H1 (cell line): ENCODE data around the gene TCERG1L. TPM values are rescaled to one million over a fixed set of nuclear protein-coding genes. Genes with fewer than 3 reads are reported as not detected.

Experiments used
- BCL11A ChIP-seq, 2 experiments: IDR thresholded peaks; one replicate each; pipeline ENCODE4 v1.6.1; 2011; ENCODE audit warnings: low read depth in 2 of 2, low read length in 2 of 2, mild to moderate bottlenecking in 2 of 2
- CHD2 ChIP-seq: IDR thresholded peaks from 2 replicates; pipeline ENCODE4 v1.6.1; 2012; ENCODE audit warnings: low read length, improper control_type of control experiment
- CHD7 ChIP-seq: fragments of 300-600 bp; sonication (generic); IDR thresholded peaks from 2 replicates; pipeline ENCODE4 v1.7.1; 2012; ENCODE audit warnings: low read length, moderate library complexity, mild to moderate bottlenecking, inconsistent platforms; ENCODE audit not compliant: insufficient replicate concordance
- GABPA ChIP-seq: IDR thresholded peaks from 2 replicates; pipeline ENCODE4 v1.6.1; 2011; ENCODE audit warnings: mild to moderate bottlenecking, low read length, moderate library complexity, borderline replicate concordance; ENCODE audit not compliant: insufficient read depth
- HDAC6 ChIP-seq: IDR thresholded peaks from one replicate; pipeline ENCODE4 v1.7.1; 2012; ENCODE audit warnings: low read depth, mild to moderate bottlenecking, inconsistent platforms, low read length, moderate library complexity
- JUND ChIP-seq: IDR thresholded peaks from 2 replicates; pipeline ENCODE4 v1.6.1; 2011; ENCODE audit warnings: mild to moderate bottlenecking, improper control_type of control experiment, low read length
- MAX ChIP-seq: IDR thresholded peaks from 2 replicates; pipeline ENCODE4 v1.6.1; 2012; ENCODE audit warnings: inconsistent platforms
- SP1 ChIP-seq: IDR thresholded peaks from 2 replicates; pipeline ENCODE4 v1.6.1; 2011; ENCODE audit warnings: low read depth, low read length
- polyA plus RNA-seq, 7 experiments: library from polyadenylated mRNA; depleted of rRNA in 3 of 7; stranded (reverse) in 5 of 7; unstranded in 2 of 7; fragments of >200 nt in 5 of 7; fragments of 200-250 nt in 2 of 7; gene quantifications; 1 replicate in 5 of 7; 2 replicates in 1 of 7; 4 replicates in 1 of 7; pipeline versions ENCODE4 v1.2.1 to v1.2.3, GENCODE V29; 2011 to 2013; ENCODE audit warnings: missing spikeins in 2 of 7, mixed read lengths in 2 of 7
- total RNA-seq: library from RNA; stranded (reverse); fragmentation: NEBNext Ultra II Directional; extraction: Animal tissue kit (Norgen Biotek cat#: 25700); gene quantifications from 2 replicates; pipeline ENCODE4 v1.2.1, GENCODE V29; 2021
- TF ChIP-seq, protein P1 (sequence below), 3 experiments: IDR thresholded peaks; 1 replicate in 2 of 3; 2 replicates in 1 of 3; pipeline versions ENCODE4 v1.5.1 to v1.6.1; 2011; ENCODE audit warnings: low read length in 3 of 3, mild to moderate bottlenecking in 3 of 3, inconsistent platforms in 2 of 3, low read depth in 1 of 3, moderate library complexity in 1 of 3; ENCODE audit not compliant: insufficient read depth in 1 of 3; ENCODE audit errors: control extremely low read depth in 1 of 3

Gene TCERG1L
- total and polyA plus RNA-seq, 2 of the 8 experiments (the other 6 are each of a cell fraction or from before 2014, with no cell fraction given) = 3.9 to 6.9 TPM

DNA sequence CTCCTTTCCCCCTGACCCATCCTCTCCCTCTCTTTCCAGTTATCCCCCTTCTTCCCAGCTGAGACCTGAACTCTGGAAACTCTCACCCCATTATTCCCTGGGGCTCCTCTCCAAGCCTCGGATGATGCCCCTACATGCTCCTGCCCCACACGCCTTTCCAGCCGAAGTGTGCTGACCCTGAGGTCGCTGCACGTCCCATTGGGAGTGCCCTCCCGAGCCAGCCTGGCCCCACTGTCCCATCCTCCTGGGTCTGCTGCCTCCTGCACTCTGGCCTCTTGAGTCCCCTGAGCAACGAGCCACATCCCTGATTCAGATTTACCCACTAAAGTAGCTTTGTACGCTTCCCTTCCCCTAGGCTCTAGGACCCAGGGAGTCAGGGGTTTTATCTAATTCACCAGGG, 87.4 kb downstream of the TCERG1L start (continued):
- TF ChIP-seq CHD7 (no peak), BCL11A (IDR thresholded peaks at IDR 0.05; ENCODE audit: low read depth in 2 of 2, low read length in 2 of 2) (no peak), JUND (no peak), SP1 (no peak), CHD2 (no peak), GABPA (no peak), HDAC6 (no peak), MAX (no peak)
- TF ChIP-seq, protein P1, sequence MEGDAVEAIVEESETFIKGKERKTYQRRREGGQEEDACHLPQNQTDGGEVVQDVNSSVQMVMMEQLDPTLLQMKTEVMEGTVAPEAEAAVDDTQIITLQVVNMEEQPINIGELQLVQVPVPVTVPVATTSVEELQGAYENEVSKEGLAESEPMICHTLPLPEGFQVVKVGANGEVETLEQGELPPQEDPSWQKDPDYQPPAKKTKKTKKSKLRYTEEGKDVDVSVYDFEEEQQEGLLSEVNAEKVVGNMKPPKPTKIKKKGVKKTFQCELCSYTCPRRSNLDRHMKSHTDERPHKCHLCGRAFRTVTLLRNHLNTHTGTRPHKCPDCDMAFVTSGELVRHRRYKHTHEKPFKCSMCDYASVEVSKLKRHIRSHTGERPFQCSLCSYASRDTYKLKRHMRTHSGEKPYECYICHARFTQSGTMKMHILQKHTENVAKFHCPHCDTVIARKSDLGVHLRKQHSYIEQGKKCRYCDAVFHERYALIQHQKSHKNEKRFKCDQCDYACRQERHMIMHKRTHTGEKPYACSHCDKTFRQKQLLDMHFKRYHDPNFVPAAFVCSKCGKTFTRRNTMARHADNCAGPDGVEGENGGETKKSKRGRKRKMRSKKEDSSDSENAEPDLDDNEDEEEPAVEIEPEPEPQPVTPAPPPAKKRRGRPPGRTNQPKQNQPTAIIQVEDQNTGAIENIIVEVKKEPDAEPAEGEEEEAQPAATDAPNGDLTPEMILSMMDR (IDR thresholded peaks at IDR 0.05; ENCODE audit: control extremely low read depth in 1 of 3, insufficient read depth in 1 of 3, low read depth in 1 of 3, low read length in 3 of 3) = no peak
